BLaER1 treated with 17β-estradiol and CSF1 and Interleukin-3, amounts not matched to agents 10 nM and 100 nM (cell line): Measurements from ENCODE around the gene FBL.
"Not testable (repeated sequence)": the region's sequence is repeated elsewhere in the genome, so short reads cannot be mapped to it uniquely, and the experiment has no call there.

Source experiments
- H3K27ac ChIP-seq, 11 experiments: shearing (Covaris generic); formaldehyde crosslinking; 2 replicates each; pipeline ENCODE4 v1.8.1; 2022
- H3K27me3 ChIP-seq, 11 experiments: shearing (Covaris generic); formaldehyde crosslinking; 2 replicates each; pipeline ENCODE4 v1.8.1; 2022
- H3K36me3 ChIP-seq, 11 experiments: shearing (Covaris generic); formaldehyde crosslinking; 2 replicates each; pipeline ENCODE4 v1.8.1; 2022
- H3K4me1 ChIP-seq, 10 experiments: shearing (Covaris generic); formaldehyde crosslinking; 2 replicates each; pipeline ENCODE4 v1.8.1; 2022
- H3K4me2 ChIP-seq, 11 experiments: shearing (Covaris generic); formaldehyde crosslinking; 2 replicates each; pipeline ENCODE4 v1.8.1; 2022
- H3K4me3 ChIP-seq, 10 experiments: shearing (Covaris generic); formaldehyde crosslinking; 2 replicates each; pipeline ENCODE4 v1.8.1; 2022
- H3K9ac ChIP-seq, 11 experiments: shearing (Covaris generic); formaldehyde crosslinking; 2 replicates each; pipeline ENCODE4 v1.8.1; 2022
- H3K9me3 ChIP-seq, 11 experiments: shearing (Covaris generic); formaldehyde crosslinking; replicated peaks in 1 of 11; 2 replicates each; pipeline ENCODE4 v1.8.1; 2022
- H4K20me1 ChIP-seq, 11 experiments: shearing (Covaris generic); formaldehyde crosslinking; 2 replicates each; pipeline ENCODE4 v1.8.1; 2022
- Cebpa-rat ChIP-seq, 11 experiments: shearing (Covaris generic); IDR thresholded peaks; 2 replicates each; pipeline ENCODE4 v1.8.1; 2022

Gene FBL

GRCh38 chr19:39824143-39825092 is 21.8 kb downstream of the FBL start:
- H3K4me2 ChIP-seq = peak overlapping the region; percentile 62 to 86 (median 73)
- H3K27ac ChIP-seq = peak overlapping the region in 9 of 11 experiments; percentile 26 to 55 (median 36); a peak in 13 of 22 replicates
- H4K20me1 ChIP-seq = peaks cover 0 to 33% (median 19%) of the 10 kb centered on the region in 11 experiments; a peak in 17 of 22 replicates
- H3K4me3 ChIP-seq = peak overlapping the region; percentile 63 to 79 (median 68)
- H3K4me1 ChIP-seq = peaks cover 7 to 29% (median 18%) of the 10 kb centered on the region in 10 experiments; a peak in 18 of 20 replicates
- no peaks in the 10 kb centered on the region for H3K27me3 ChIP-seq
- TF ChIP-seq Cebpa-rat (IDR thresholded peaks at IDR 0.05) = no peak
- H3K9ac ChIP-seq = peak overlapping the region; percentile 53 to 78 (median 75); a peak in 21 of 22 replicates
- H3K9me3 ChIP-seq = no peaks in the 10 kb centered on the region
- H3K36me3 ChIP-seq = peaks cover 26 to 49% (median 39%) of the 10 kb centered on the region in 11 experiments; a peak in 21 of 22 replicates

DNA sequence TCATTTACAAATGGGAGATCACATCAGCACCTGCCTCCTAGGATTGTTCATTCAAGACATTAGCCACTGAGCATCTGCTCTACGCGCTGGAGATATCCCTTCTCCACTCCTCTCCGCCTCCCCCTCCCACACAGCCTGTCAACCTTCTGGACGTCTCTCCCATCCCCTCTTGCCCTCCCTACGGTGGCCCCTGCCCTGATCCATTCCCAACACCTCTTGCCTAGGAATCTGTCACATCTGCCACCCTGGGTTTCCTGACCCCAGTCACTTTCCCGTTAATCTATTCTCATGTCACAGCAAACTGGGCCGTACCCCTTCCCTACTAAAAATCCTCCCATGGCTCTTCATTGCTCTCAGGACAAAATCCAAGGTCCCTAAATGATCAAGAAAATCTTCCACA is 22.5 kb downstream of the FBL start:
- H3K36me3 ChIP-seq = peaks cover 24 to 42% (median 34%) of the 10 kb centered on the region in 11 experiments; a peak in 21 of 22 replicates
- no peak for TF ChIP-seq Cebpa-rat (IDR thresholded peaks at IDR 0.05)
- H3K9me3 ChIP-seq = no peaks in the 10 kb centered on the region
- peak overlapping the region; percentile 63 to 79 (median 68) for H3K4me3 ChIP-seq
- peak overlapping the region in 2 of 11 experiments; percentile 30 to 55; a peak in 4 of 22 replicates for H3K27ac ChIP-seq
- H3K4me1 ChIP-seq = peaks cover 6 to 26% (median 14%) of the 10 kb centered on the region in 10 experiments; a peak in 18 of 20 replicates
- H4K20me1 ChIP-seq = peaks cover 0 to 28% (median 13%) of the 10 kb centered on the region in 11 experiments; a peak in 15 of 22 replicates
- peak overlapping the region; percentile 62 to 86 (median 73) for H3K4me2 ChIP-seq
- peak overlapping the region; percentile 53 to 78 (median 75); a peak in 20 of 22 replicates for H3K9ac ChIP-seq
- no peaks in the 10 kb centered on the region for H3K27me3 ChIP-seq

GRCh38 chr19:39820696-39821095 is 25.5 kb downstream of the FBL start:
- Histone ChIP-seq H3K36me3 (peaks cover 6 to 17% (median 8%) of the 10 kb centered on the region in 11 experiments; a peak in 18 of 22 replicates), H3K4me3 (no peak overlapping the region), H3K27ac (no peak overlapping the region), H3K9me3 (no peaks in the 10 kb centered on the region), H3K4me1 (peaks cover 4 to 22% (median 12%) of the 10 kb centered on the region in 10 experiments; a peak in 15 of 20 replicates), H4K20me1 (peaks cover 0 to 12% (median 0%) of the 10 kb centered on the region in 11 experiments; a peak in 5 of 22 replicates), H3K27me3 (no peaks in the 10 kb centered on the region), H3K4me2 (no peak overlapping the region), H3K9ac (no peak overlapping the region)
- no peak for TF ChIP-seq Cebpa-rat (IDR thresholded peaks at IDR 0.05)

DNA sequence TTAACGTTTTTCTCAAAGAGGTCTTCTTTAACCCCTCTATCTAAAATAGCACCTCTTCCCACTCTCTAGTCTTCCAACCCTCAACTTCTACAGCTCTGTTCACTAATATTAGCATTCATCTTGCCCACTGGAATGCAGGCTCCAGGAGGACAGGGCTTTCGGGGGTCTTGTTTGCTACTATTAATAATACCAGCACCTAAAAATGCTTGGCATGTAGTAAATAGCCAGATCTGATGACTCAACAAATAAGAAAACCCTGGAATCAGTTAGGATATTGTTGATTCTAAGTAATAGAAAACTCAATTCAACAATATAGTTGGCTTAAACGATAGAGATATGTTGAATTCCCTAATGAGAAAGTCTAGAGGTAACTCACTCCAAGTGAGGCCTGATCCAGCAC is 26.4 kb downstream of the FBL start:
- no peak for TF ChIP-seq Cebpa-rat (IDR thresholded peaks at IDR 0.05)
- Histone ChIP-seq H3K9ac (no peak overlapping the region), H3K4me2 (no peak overlapping the region), H4K20me1 (peaks cover 0 to 7% (median 0%) of the 10 kb centered on the region in 11 experiments; a peak in 5 of 22 replicates), H3K36me3 (peaks cover 0 to 9% (median 0%) of the 10 kb centered on the region in 11 experiments; a peak in 5 of 22 replicates), H3K4me1 (peaks cover 4 to 19% (median 10%) of the 10 kb centered on the region in 10 experiments; a peak in 15 of 20 replicates), H3K4me3 (no peak overlapping the region), H3K27me3 (no peaks in the 10 kb centered on the region), H3K27ac (no peak overlapping the region), H3K9me3 (no peaks in the 10 kb centered on the region)

- TF ChIP-seq Cebpa-rat (IDR thresholded peaks at IDR 0.05) = no peak
- Histone ChIP-seq H3K27me3 (no peaks in the 10 kb centered on the region), H4K20me1 (peaks cover 0 to 7% (median 0%) of the 10 kb centered on the region in 11 experiments; a peak in 5 of 22 replicates), H3K4me1 (peaks cover 2 to 17% (median 8%) of the 10 kb centered on the region in 10 experiments; a peak in 14 of 20 replicates), H3K4me2 (0 out of 22 replicates have a peak overlapping the region, but pooled peaks of 1 of the 11 experiments have one; percentile 16), H3K9me3 (no peaks in the 10 kb centered on the region), H3K27ac (no peak overlapping the region), H3K36me3 (peaks cover 0 to 9% (median 0%) of the 10 kb centered on the region in 11 experiments; a peak in 5 of 22 replicates), H3K9ac (no peak overlapping the region), H3K4me3 (no peak overlapping the region)
These were observed 27.5 kb downstream of the FBL start for GRCh38 chr19:39818626-39819097.

- Histone ChIP-seq H3K36me3 (peaks cover 0 to 9% (median 0%) of the 10 kb centered on the region in 11 experiments; a peak in 5 of 22 replicates), H3K9me3 (no peaks in the 10 kb centered on the region), H3K27ac (no peak overlapping the region), H3K27me3 (no peaks in the 10 kb centered on the region), H3K4me1 (peaks cover 0 to 13% (median 5%) of the 10 kb centered on the region in 10 experiments; a peak in 4 of 20 replicates), H3K4me3 (no peak overlapping the region), H3K4me2 (no peak overlapping the region), H3K9ac (no peak overlapping the region), H4K20me1 (peaks cover 0 to 7% (median 0%) of the 10 kb centered on the region in 11 experiments; a peak in 4 of 22 replicates)
- TF ChIP-seq Cebpa-rat (IDR thresholded peaks at IDR 0.05) = no peak
These were observed 28.2 kb downstream of the FBL start for GRCh38 chr19:39817888-39818561.

- Histone ChIP-seq H3K4me1 (peaks cover 0 to 13% (median 3%) of the 10 kb centered on the region in 10 experiments; a peak in 2 of 20 replicates), H3K27ac (no peak overlapping the region), H3K4me3 (no peak overlapping the region), H3K36me3 (peaks cover 0 to 9% (median 0%) of the 10 kb centered on the region in 11 experiments; a peak in 5 of 22 replicates), H3K9ac (no peak overlapping the region), H3K9me3 (no peaks in the 10 kb centered on the region), H3K4me2 (no peak overlapping the region), H3K27me3 (no peaks in the 10 kb centered on the region), H4K20me1 (peaks cover 0 to 3% (median 0%) of the 10 kb centered on the region in 11 experiments; a peak in 2 of 22 replicates)
- no peak for TF ChIP-seq Cebpa-rat (IDR thresholded peaks at IDR 0.05)
These were observed 29.7 kb downstream of the FBL start for GRCh38 chr19:39816287-39817048.

- Histone ChIP-seq H3K27me3 (no peaks in the 10 kb centered on the region), H3K36me3 (peaks cover 0 to 5% (median 0%) of the 10 kb centered on the region in 11 experiments; a peak in 5 of 22 replicates), H3K4me2 (no peak overlapping the region), H3K4me1 (peaks cover 0 to 12% (median 3%) of the 10 kb centered on the region in 10 experiments; a peak in 2 of 20 replicates), H3K4me3 (no peak overlapping the region), H3K9ac (no peak overlapping the region), H4K20me1 (peaks cover 0 to 3% (median 0%) of the 10 kb centered on the region in 11 experiments; a peak in 2 of 22 replicates), H3K27ac (no peak overlapping the region), H3K9me3 (peaks cover 0 to 3% (median under 1%) of the 10 kb centered on the region in 11 experiments; a peak in 5 of 22 replicates)
- no peak for TF ChIP-seq Cebpa-rat (IDR thresholded peaks at IDR 0.05)
These were observed 31.6 kb downstream of the FBL start for GRCh38 chr19:39814595-39814994.

DNA sequence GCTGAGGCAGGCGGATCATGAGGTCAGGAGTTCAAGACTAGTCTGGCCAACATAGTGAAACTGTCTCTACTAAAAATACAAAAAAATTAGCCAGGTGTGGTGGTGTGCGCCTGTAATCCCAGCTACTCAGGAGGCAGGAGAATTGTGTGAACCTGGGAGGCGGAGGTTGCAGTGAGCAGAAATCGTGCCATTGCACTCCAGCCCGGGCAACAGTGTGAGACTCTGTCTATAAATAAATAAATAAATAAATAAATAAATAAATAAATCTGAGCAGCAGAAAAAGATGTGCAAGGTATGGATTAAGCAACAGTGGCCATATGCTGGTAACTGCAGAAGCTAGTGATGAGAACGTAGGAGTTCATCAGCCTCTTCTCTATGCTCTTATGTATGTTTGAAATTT is 32.1 kb downstream of the FBL start:
- not testable (repeated sequence) for H3K4me1 ChIP-seq, H3K27ac ChIP-seq, H3K36me3 ChIP-seq, H3K9me3 ChIP-seq, H3K4me3 ChIP-seq, H3K27me3 ChIP-seq, H3K9ac ChIP-seq, H3K4me2 ChIP-seq, H4K20me1 ChIP-seq
